NT2/D1 (cell line): ENCODE measurements around the gene SFRP2.

Source experiments
- SUZ12 ChIP-seq: IDR thresholded peaks from 2 replicates; pipeline ENCODE4 v1.6.1; 2011; ENCODE audit not compliant: insufficient read length, insufficient read depth; ENCODE audit errors: extremely low read depth
- YY1 ChIP-seq: IDR thresholded peaks from 2 replicates; pipeline ENCODE4 v1.6.1; 2011; ENCODE audit not compliant: insufficient read length, insufficient read depth
- ZNF274 ChIP-seq: IDR thresholded peaks from 2 replicates; pipeline ENCODE4 v1.6.1; 2011; ENCODE audit warnings: mild to moderate bottlenecking, low read depth, low read length

DNA sequence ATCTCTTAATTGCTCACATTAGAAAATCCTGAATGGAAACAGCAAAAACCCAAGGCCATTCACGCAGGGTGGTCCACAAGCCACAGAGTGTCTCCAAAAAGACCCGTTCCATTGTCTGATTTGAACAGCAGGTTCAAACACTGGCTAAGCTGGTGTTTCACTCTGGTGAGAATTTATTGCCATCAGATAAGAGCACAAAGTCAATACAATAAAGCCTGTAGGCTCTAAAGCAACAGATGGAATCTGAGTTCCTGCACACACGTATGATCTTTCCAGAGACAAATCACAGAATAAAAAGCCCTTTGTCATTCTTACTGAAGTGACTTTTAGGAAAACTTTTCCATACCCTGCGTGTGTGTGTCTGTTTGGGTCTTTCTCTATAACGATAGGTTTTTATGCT lies 5.1 kb upstream of the SFRP2 start:
- TF ChIP-seq YY1 (no peak), ZNF274 (no peak), SUZ12 (no peak)
